Stimulated activated CD4-positive, alpha-beta T cell treated with anti-CD3 and anti-CD28 coated beads, Interleukin-4, amount 100 ng/mL, for 48 hours (primary cell): Measurements from ENCODE around the gene KLHDC10.
A peak's percentile ranks its signal among the peaks of the same experiment; 100 is the strongest.
"Not testable (repeated sequence)": the region's sequence is repeated elsewhere in the genome, so short reads cannot be mapped to it uniquely, and the experiment has no call there.

Source experiments
- DNase-seq, 2 donors: peaks; one replicate each; pipeline ENCODE4 v3.0.0-alpha.2; 2020; ENCODE audit warnings: low read depth in 2 of 2

The KLHDC10 gene, protein sequence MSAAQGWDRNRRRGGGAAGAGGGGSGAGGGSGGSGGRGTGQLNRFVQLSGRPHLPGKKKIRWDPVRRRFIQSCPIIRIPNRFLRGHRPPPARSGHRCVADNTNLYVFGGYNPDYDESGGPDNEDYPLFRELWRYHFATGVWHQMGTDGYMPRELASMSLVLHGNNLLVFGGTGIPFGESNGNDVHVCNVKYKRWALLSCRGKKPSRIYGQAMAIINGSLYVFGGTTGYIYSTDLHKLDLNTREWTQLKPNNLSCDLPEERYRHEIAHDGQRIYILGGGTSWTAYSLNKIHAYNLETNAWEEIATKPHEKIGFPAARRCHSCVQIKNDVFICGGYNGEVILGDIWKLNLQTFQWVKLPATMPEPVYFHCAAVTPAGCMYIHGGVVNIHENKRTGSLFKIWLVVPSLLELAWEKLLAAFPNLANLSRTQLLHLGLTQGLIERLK

GRCh38 chr7:130069978-130070860 lies at the start of gene KLHDC10:
TSS of gene KLHDC10 (plus strand) at chr7:130070534. CDS start at chr7:130070644, 110 bp downstream.
- DNase-seq = peak; percentile 89 to 92

DNA sequence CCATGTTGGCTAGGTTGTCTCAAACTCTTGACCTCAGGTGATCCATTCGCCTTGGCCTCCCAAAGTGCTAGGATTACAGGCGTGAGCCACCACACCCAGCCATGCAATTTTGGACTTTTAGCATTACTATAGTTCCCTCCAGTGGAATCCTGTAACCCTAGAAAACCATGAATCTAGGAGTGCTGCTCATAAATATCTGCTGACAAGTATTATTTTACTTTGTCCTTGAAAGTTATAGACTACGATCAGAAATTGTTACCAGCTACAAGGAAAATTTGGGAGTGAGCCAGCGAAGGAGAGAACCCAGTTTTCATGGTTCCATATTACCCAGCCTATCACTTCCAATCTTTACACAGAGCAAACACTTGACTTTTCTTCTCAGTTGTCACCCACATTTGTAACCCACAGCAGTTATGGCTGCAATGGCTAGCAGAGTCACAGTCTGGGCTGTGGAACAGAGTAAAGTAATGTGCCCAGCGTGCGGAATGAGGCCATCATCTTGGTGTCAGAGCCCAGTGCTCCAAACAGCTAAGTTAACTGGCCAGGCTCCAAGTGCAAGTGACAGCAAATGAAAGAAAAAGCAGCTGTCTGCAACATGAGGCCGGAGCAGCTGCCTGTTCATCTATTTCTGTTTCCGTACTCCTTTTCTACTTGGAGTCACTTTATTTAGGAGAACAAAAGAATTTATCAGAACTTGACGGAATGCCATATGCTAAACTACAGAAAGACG lies 49.1 kb upstream of the KLHDC10 start:
- DNase-seq = no peak

GRCh38 chr7:130022115-130022514 lies 48.2 kb upstream of the KLHDC10 start:
- DNase-seq = no peak

DNA sequence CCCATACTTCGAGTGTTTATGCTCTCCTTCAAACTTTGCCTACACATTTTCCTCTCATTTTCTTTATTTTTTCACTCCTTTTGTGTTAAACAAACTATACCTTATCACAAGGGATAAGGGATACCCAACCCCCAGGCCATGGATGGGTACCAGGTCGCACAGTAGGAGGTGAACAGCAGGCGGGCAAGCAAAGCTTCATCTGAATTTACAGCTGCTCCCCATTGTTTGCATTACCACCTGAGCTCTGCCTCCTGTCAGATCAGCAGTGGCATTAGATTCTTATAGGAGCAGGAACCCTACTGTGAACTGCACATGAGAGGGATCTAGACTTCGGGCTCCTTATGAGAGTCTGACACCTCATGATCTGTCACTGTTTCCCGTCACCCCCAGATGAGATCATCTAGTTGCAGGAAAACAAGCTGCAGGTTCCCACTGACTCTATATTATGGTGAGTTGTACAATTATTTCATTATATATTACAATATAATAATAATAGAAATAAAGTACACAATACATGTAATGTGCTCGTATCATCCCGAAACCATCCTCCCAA lies 47.6 kb upstream of the KLHDC10 start:
- DNase-seq = no peak

DNA sequence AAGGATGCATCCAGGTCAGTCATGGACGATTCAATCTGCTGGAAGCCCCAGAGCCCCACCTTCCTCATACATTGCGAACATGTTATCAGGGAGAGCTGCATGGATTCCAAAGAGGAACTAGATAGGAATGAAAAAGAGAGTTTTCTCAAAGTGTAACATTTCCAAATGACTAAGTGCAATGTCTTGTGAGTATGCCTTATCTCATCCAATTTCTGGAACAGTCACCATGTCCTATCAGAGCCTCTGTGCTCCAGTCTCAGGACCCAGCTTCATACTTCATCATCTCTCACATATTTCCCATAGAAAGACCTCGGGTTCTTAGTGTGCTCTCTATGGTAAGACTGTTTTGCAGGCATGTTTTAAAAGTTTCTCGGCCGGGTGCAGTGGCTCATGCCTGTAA lies 45.9 kb upstream of the KLHDC10 start:
- DNase-seq = no peak

DNA sequence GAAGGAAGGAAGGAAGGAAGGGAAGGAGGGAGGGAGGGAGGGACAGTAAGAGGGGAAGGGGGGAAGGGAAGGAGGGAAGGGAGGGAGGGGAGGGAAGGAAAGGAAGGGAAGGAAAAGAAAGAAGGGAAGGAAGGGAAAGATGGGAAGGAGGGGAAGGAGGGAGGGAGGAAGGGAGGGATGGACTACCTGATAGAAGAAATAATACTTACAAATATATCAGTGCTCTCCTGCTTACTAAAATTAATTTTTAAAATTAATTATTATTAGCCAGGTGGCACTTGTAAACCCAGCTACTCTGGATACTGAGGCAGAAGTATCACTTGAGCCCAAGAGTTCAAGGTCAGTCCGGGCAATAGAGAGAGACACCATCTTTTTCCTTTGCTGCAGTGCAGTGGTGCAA lies 37.6 kb upstream of the KLHDC10 start:
- no peak for DNase-seq

DNA sequence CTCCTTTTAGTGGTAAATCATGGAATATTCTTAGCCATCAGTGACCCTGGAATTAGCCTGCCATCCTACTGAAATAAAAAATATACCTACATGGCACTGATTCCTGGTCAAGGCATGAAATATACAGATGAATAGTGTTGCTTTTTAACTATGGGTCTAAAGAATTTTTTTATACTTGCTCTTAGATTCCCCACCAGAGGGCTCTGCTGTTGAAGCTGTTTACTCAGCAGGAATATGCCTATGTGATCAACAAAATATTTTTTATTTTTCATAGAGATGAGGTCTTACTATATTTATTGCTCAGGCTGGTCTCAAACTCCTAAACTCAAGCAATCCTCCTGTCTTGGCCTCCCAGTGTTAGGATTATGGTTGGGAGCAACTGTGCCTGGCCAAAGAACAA lies 32.6 kb upstream of the KLHDC10 start:
- DNase-seq = no peak

- no peak for DNase-seq
These were observed 29.8 kb upstream of the KLHDC10 start for GRCh38 chr7:130040576-130040975.

DNA sequence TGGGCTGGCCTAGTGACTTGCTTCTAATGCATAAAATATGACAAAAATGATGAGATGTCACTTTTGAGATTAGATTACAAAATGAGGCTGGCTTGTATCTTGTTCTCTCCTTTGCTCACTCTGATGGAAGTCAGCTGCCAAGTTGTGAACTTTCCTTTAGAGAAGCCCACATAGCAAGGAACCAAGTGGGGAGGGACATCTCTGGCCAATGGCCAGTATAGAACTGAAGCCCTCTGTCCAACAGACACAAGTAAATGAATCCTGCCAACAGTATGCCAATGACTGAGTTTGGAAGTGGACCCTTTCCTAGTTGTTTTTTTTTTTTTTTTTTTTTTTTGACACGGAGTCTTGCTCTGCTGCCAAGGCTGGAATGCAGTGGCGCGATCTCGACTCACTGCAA lies 22.5 kb upstream of the KLHDC10 start:
- no peak for DNase-seq

DNA sequence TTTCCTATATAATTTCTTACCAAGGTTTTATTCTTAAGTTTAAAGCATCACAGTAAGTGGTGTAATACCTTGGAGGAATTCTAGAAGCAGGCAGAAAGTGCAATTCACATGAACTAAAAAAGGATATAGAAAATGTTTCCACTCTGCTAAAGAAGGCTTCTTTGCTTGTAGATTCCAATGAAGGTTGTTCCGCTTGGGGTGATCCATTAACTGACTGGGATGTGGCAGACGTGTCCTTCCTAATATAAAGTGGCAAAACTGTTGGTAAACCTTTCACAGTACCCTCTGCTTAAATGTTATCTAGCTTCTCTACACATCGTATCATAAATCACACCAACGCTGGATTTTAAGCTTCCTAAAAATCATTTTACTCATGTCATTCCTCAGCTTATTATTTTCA lies 21.4 kb upstream of the KLHDC10 start:
- DNase-seq = no peak

DNA sequence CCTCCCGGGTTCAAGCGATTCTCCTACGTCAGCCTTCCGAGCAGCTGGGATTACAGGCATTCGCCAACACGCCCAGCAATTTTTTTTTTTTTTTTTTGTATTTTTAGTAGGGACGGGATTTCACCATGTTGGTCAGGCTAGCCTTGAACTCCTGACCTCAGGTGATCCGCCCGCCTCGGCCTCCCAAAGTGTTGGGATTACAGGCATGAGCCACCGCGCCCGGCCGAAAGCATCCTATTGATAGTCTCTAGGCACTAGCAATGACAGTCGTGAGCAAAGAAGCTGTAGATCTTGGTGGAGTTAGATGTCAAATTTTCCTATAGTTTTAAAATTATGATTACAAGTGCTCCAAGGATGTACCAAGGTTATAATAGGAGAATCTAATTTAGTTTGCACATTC lies 18.1 kb upstream of the KLHDC10 start:
- not testable (repeated sequence) for DNase-seq

DNA sequence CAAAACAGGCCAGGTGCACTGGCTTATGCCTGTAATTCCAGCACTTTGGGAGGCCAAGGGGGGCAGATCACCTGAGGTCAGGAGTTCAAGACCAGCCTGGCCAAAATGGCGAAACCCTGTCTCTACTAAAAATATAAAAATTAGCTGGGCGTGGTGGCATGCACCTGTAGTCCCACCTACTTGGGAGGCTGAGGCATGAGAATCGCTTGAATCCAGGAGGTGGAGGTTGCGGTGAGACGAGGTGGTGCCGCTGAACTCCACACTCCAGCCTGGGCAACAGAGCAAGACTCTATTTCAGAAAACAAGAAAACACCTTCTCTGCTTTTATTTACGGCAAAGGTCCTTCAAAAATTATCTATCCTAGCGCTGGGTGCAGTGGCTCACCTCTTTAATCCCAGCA lies 15.1 kb upstream of the KLHDC10 start:
- DNase-seq = not testable (repeated sequence)

GRCh38 chr7:130062246-130062645 lies 8.1 kb upstream of the KLHDC10 start:
- DNase-seq = no peak

DNA sequence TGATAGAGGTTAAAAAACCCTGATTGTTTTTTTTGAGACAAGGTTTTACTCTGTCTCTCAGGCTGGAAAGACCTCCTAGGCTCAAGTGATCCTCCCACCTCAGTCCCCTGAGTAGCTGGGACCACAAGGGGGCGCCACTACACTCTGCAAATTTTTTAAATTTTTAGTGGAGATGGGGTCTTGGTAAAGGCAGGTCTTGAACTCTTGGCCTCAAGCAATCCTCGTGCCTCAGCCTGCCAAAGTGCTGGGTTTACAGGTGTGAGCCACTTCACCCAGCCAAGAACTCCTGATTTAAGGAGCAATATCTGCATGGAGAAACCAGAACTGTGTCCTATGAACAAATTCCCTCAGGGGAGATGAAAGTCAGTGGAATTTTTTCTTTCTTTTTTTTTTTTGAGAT lies 7.3 kb upstream of the KLHDC10 start:
- DNase-seq = peak; percentile 74 to 89

DNA sequence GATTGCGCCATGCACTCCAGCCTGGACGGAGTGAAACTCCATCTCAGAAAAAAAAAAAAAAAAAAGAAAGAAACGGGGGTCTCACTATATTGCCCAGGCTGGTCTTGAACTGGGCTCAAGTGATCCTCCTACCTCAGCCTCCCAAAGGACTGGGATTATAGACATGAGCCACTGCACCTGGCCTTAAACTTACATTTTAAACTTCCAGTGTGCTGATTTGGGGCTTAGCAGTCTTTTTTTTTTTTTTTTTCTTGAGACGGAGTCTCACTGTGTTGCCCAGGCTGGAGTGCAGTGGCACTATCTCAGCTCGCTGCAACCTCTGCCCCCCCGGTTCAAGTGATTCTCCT lies 5.8 kb upstream of the KLHDC10 start:
- DNase-seq = not testable (repeated sequence)

DNA sequence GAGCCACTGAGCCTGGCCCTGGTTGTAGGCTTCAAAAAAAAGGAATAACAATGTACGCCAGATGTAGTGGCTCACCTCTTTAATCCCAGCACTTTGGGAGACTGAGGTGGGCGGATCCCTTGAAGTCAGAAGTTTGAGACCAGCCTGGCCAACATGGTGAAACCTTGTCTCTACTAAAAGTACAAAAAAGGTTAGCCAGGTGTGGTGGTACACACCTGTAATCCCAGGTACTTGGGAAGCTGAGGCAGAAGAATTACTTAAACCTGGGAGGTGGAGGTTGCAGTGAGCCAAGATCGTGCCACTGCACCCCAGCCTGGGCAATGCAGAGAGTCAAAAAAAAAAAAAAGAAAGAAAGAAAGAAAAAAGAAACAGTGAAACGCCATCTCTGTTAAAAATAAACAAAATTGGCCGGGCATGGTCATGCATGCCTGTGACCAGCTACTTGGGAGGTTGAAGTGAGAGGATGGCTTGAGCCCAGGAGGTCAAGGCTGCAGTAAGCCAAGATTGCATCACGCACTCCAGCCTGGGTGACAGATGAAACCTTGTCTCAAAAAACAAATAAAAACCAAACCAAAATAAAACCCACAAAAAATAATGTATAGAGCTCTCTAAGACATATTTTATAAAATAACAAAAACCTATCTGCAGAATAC lies 4.7 kb upstream of the KLHDC10 start:
- no peak for DNase-seq

- DNase-seq = no peak
These were observed 956 bp upstream of the KLHDC10 start for GRCh38 chr7:130069179-130069977.

- DNase-seq = no peak
These were observed 708 bp downstream of the KLHDC10 start for GRCh38 chr7:130070861-130071622.

DNA sequence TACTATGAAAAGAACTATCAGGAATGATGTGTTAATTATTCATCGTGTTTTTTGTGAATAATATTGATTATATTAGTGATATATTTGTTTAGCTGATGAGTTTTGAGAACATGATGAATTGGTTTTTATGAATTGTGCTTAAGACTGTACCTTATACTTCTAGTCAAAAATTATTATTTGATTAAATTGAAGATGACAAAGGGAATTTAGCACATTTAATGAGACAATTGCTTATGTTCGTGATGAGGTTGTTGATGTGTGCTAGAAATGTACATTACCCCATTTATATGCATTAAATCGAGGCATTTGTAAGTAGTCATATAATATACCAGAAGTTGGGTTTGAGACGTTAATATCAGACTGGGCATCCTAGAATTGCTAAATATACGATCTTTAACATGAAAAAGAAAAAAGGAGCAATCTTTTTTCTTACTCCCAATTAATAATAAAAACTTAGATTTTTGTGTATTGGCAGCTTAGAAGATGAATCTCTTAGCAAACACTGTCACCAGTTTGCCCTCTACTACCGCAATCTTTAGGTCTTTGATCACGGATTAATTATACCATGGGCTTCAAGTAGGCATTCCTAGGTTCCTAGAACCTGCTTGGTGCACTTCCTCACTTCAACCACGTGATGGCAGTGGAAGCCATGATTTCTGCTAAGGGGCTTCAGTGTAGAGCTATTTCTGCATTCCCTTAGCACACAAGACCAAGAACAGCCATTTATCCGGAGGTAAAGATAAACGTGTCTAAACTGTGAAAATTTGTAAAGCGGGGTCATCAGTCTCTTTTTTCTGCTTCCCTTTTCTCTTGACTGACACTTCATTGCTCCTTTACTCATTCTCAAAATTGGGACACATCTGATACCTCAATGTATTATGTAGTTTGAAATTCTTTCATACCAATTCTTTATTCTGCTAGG lies 1.6 kb downstream of the KLHDC10 start:
- peak in 1 of 2 donors; percentile 37 for DNase-seq
